Adrenal gland (tissue), 12 donors: Measurements from ENCODE around the gene FAM120B. TPM values are rescaled to one million over a fixed set of nuclear protein-coding genes. Genes with fewer than 3 reads are reported as not detected.
A peak's percentile ranks its signal among the peaks of the same experiment; 100 is the strongest.

Source experiments
- DNase-seq, 7 donors: peaks; one replicate each; pipeline ENCODE4 v3.0.0-alpha.2; 2019 to 2020
- H3K27ac ChIP-seq, 5 donors: fragments of 200-600 bp; sonication (generic) in 4 of 5; 1 replicate in 3 of 5; 2 replicates in 2 of 5; pipeline versions ENCODE4 v1.5.1 to v1.8.0; 2016 to 2020; ENCODE audit warnings: mild to moderate bottlenecking in 1 of 5
- H3K27me3 ChIP-seq: fragments of 200-600 bp; 2 replicates; pipeline ENCODE4 v1.8.0; 2021
- H3K36me3 ChIP-seq, 2 donors: fragments of 200-600 bp; replicated peaks in 1 of 2; 1 replicate in 1 of 2; 2 replicates in 1 of 2; pipeline versions ENCODE4 v1.5.1 to v1.8.0; 2018 to 2022
- H3K4me1 ChIP-seq, 2 donors: fragments of 200-600 bp; replicated peaks in 1 of 2; 1 replicate in 1 of 2; 2 replicates in 1 of 2; pipeline versions ENCODE4 v1.5.1 to v1.8.0; 2018 to 2021
- H3K4me3 ChIP-seq, 4 donors: fragments of 200-600 bp; sonication (generic) in 3 of 4; one replicate each; pipeline ENCODE4 v1.5.1; 2016 to 2018
- H3K9me3 ChIP-seq, 3 donors: fragments of 200-600 bp; sonication (generic) in 1 of 3; replicated peaks in 1 of 3; 1 replicate in 2 of 3; 2 replicates in 1 of 3; pipeline versions ENCODE4 v1.5.1 to v1.8.0; 2016 to 2021
- POLR2A ChIP-seq, 2 donors: fragments of 450-650 bp; IDR thresholded peaks; one replicate each; pipeline ENCODE4 v1.6.1; 2017; ENCODE audit warnings: antibody characterized with exemption in 2 of 2, mild to moderate bottlenecking in 2 of 2, moderate library complexity in 1 of 2
- WGBS, 4 donors: extraction: QIAGEN DNeasy Blood & Tissue Kit in 2 of 4; methylation state at CpG; one replicate each; pipeline versions ENCODE4 v1.1.5 to v1.1.7; 2013 to 2017; 5-methylcytosine and 5-hydroxymethylcytosine counted together
- intact Hi-C, 2 donors: fragments of 100-400 bp; cut with DNase I; formaldehyde crosslinking; loops; one replicate each; pipeline versions ENCODE4 v1.14.1 to v1.15.0; 2022 to 2023
- polyA plus RNA-seq, 3 donors: library from polyadenylated mRNA; stranded (reverse); fragments of 200-250 nt in 2 of 3; fragments of 350-450 nt in 1 of 3; fragmentation: Illumina TruSeq in 1 of 3; extraction: RNeasy Lipid Tissue Mini Kit (QIAGEN cat#74804) in 1 of 3; gene quantifications; one replicate each; pipeline ENCODE4 v1.2.3, GENCODE V29; 2013 to 2014
- total RNA-seq, 9 donors: library from RNA; depleted of rRNA in 4 of 9; stranded (reverse); fragments of >200 nt in 4 of 9; fragments of 120-200 nt in 1 of 9; fragmentation: NEBNext Ultra II Directional in 1 of 9; extraction: Animal tissue kit (Norgen Biotek cat#: 25700) in 1 of 9; gene quantifications; one replicate each; pipeline versions ENCODE4 v1.1.0 to v1.2.4, GENCODE V29; 2013 to 2023
- TF ChIP-seq, protein P1 (sequence below), 6 experiments: fragments of 450-650 bp in 4 of 6; fragments of 200-600 bp in 2 of 6; sonication (generic) in 1 of 6; IDR thresholded peaks; 1 replicate in 5 of 6; 2 replicates in 1 of 6; pipeline versions ENCODE4 v1.5.1 to v1.8.0; 2016 to 2021; ENCODE audit warnings: antibody characterized with exemption in 6 of 6, mild to moderate bottlenecking in 2 of 6, moderate library complexity in 1 of 6
- donor health status: healthy with polysubstance abuse.
- donor health status: Bipolar disorder and iron deficiency.
- donor health status: DM: yes; HTN: yes; CAD: no.
- donor health status: DM: no; HTN: no; CAD: no.
- donor health status: DM: no; HTN: no; CAD: no.
- donor health status: DM: yes; HTN: yes; CAD: no.

Gene FAM120B
- total and polyA plus RNA-seq, 12 donors = 12.4 to 42.0 (median 27.4) TPM

DNA sequence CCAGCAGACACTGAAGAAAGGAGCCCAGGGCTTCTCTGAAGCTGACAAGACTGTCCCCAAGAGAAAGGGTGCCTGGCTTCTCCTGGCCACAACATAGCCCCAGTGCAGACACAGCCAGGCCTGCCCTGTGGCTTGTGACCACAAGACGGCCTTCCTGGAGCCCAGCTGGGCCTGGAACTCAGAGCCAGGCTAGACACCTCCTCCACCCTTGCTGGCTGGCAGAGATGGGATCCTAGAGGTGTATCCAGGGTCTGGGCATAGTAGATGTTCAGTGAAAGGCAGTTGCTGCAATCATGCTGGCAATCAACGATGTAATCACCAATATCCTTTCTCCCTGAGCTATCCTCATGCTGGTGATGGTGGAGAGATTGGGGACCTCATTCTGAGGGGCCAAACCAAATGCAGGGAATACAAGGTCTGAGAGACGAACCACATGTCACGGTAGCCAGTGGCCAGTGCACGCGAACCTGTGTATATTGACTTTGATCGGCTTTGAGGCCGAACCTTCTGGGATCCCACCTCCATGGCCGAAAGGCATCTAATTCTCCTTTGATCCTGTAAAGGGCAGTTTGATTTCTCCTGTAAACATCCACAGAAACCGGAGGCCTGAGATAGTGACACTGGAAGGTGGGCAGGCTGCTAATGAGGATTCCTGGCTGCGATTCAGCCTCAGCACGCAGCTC, 131.3 kb downstream of the FAM120B start:
- Histone ChIP-seq H3K4me1 (no peaks in the 10 kb centered on the region), H3K27me3 (no peaks in the 10 kb centered on the region), H3K9me3 (no peaks in the 10 kb centered on the region), H3K4me3 (peak overlapping the region in 1 of 4 donors; percentile 35), H3K36me3 (no peaks in the 10 kb centered on the region), H3K27ac (peak overlapping the region in 1 of 5 donors; percentile 25)
- no peak for DNase-seq
- intact Hi-C loops = no loop called here
- TF ChIP-seq POLR2A (IDR thresholded peaks at IDR 0.05) = no peak
- TF ChIP-seq, protein P1, sequence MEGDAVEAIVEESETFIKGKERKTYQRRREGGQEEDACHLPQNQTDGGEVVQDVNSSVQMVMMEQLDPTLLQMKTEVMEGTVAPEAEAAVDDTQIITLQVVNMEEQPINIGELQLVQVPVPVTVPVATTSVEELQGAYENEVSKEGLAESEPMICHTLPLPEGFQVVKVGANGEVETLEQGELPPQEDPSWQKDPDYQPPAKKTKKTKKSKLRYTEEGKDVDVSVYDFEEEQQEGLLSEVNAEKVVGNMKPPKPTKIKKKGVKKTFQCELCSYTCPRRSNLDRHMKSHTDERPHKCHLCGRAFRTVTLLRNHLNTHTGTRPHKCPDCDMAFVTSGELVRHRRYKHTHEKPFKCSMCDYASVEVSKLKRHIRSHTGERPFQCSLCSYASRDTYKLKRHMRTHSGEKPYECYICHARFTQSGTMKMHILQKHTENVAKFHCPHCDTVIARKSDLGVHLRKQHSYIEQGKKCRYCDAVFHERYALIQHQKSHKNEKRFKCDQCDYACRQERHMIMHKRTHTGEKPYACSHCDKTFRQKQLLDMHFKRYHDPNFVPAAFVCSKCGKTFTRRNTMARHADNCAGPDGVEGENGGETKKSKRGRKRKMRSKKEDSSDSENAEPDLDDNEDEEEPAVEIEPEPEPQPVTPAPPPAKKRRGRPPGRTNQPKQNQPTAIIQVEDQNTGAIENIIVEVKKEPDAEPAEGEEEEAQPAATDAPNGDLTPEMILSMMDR (IDR thresholded peaks at IDR 0.05) = no peak
- WGBS, 4 donors = 42 to 76% (median 74%) methylated on average over 4 to 12 of the region's 12 CpGs

DNA sequence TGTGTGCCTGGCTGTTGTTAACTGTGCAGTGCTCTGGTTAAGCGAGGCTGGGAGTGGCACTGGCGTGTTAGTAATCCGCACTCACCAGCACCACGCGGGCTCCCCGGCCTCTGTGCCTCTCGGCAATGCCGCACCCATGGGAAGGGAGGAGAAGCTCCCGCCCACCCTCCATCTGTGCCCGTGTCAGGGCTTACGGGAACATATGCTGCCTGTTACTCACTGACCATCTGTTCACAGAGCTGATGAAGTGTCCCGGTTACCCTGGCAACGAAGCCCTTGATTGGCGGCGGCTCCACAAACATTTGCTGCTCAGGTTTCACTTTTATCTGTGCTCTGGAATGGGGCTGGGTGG, 131.8 kb downstream of the FAM120B start:
- WGBS, 4 donors = 0 to 8% (median 1%) methylated on average over 8 to 15 of the region's 15 CpGs; no CpG with 5 or more reads in 1 of the 4 donors
- Histone ChIP-seq H3K9me3 (no peaks in the 10 kb centered on the region), H3K27me3 (no peaks in the 10 kb centered on the region), H3K4me3 (peak overlapping the region in 1 of 4 donors; percentile 35), H3K36me3 (no peaks in the 10 kb centered on the region), H3K4me1 (no peaks in the 10 kb centered on the region), H3K27ac (peak overlapping the region in 1 of 5 donors; percentile 25)
- no peak for TF ChIP-seq POLR2A (IDR thresholded peaks at IDR 0.05)
- TF ChIP-seq, protein P1 (IDR thresholded peaks at IDR 0.05) = no peak
- intact Hi-C loops = no loop called here
- DNase-seq = peak; percentile 67 to 95 (median 83)

DNA sequence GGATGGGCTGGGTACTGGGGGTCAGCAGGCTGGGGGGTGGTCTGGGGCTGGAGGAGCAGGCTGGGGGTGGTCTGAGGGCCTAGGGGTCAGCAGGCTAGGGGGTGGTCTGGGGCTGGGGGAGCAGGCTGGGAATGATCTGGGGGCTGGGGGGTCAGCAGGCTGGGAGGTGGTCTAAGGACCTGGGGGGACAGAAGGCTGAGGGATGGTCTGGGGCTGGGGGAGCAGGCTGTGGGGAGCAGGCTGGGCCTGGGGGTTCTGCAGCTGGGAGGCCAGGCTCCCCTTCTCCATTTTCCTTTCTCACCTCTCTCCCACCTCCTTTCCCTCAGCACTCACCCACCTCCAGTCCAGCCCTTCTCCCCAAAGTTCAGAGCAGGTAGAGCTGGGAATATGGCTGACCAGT, 132.3 kb downstream of the FAM120B start:
- TF ChIP-seq POLR2A (IDR thresholded peaks at IDR 0.05) = no peak
- TF ChIP-seq, protein P1 (IDR thresholded peaks at IDR 0.05) = no peak
- no peaks in the 10 kb centered on the region for H3K9me3 ChIP-seq
- H3K27ac ChIP-seq = no peak overlapping the region
- DNase-seq = no peak
- H3K36me3 ChIP-seq = no peaks in the 10 kb centered on the region
- H3K4me3 ChIP-seq = no peak overlapping the region
- no peaks in the 10 kb centered on the region for H3K4me1 ChIP-seq
- H3K27me3 ChIP-seq = no peaks in the 10 kb centered on the region
- intact Hi-C loops = no loop called here

DNA sequence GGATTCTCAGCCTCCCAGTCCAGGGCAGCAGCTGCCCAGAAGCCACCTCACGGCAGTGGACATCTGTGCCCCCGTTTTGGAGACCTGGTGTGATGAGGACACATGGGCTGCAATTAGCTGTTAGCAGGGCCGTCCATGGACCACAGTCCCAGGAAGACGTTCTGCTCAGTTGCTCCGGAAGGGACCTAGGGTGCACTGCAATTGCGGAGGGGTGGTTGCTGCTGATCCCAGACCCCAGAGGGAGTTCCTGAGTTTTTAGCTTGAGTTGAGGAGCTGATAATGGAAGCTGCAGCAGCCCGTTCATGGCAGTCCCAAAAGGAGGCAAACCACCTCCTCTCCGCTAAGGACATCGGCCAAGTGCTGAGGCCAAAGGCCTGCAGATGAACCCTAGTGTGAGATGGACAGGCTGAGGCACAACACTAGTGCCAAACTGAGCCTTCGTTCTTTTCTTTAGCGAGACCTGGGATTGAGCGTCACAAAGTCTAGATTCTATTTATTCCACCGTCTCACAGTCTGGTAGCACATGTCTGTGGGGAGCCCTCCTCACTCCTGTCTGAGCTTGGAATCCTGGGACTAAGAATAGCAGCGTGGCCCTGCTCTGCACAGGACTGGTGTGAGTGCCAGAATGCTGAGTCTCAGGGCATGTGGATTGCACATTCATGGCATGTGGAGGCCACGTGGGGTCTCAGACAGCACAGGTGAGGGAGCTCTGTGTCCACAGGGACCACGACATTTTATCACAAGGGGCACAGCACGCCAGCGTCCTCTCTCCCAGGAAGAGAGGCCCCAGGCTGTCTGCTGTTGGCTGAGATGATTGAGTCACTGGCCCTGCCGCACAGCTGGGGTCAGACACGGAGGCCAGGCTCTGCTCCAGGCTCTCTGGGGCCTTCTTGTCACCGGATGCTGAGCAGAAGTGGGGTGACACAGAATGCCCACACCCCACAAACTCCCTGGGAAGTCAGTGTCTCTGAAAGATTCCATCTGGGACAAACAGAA, 133.1 kb downstream of the FAM120B start:
- H3K27me3 ChIP-seq = no peaks in the 10 kb centered on the region
- no peak overlapping the region for H3K27ac ChIP-seq
- H3K4me3 ChIP-seq = no peak overlapping the region
- H3K9me3 ChIP-seq = no peaks in the 10 kb centered on the region
- TF ChIP-seq POLR2A (IDR thresholded peaks at IDR 0.05) = no peak
- TF ChIP-seq, protein P1 (IDR thresholded peaks at IDR 0.05) = no peak
- no peak for DNase-seq
- no peaks in the 10 kb centered on the region for H3K4me1 ChIP-seq
- WGBS, 4 donors = 82 to 90% (median 86%) methylated on average over 11 to 21 of the region's 21 CpGs
- no peaks in the 10 kb centered on the region for H3K36me3 ChIP-seq
- intact Hi-C loops = no loop called here
